ENCODE measurements around the gene CERCAM. TPM values are rescaled to one million over a fixed set of nuclear protein-coding genes. Genes with fewer than 3 reads are reported as not detected.

Gene CERCAM
- total and polyA plus RNA-seq, 2 experiments from 2014 or later = 2.7 to 7.9 TPM

DNA sequence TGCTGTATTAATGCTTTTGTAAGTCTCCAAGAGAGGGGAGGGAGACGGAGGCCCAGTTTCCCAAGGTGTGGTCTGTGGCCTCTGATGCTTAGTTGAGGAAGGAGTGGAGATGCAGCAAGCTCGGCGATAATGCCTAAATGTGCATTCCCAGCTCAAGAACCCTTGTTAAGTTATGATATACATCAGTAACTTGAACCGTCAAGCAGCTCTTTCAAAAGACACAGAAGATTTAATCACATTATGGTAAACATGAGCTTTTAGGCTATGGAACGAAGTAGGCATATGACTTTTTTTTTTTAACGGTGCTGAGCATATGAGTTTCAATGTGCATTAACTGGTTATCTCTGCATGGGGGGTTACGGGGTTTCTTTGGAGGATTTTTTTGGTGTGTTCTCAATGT lies 61.5 kb downstream of the CERCAM start (continued):
- no peak for TF ChIP-seq STAT1 (IDR thresholded peaks at IDR 0.05; ENCODE audit: unreplicated experiment)
- TF ChIP-seq, protein P1, sequence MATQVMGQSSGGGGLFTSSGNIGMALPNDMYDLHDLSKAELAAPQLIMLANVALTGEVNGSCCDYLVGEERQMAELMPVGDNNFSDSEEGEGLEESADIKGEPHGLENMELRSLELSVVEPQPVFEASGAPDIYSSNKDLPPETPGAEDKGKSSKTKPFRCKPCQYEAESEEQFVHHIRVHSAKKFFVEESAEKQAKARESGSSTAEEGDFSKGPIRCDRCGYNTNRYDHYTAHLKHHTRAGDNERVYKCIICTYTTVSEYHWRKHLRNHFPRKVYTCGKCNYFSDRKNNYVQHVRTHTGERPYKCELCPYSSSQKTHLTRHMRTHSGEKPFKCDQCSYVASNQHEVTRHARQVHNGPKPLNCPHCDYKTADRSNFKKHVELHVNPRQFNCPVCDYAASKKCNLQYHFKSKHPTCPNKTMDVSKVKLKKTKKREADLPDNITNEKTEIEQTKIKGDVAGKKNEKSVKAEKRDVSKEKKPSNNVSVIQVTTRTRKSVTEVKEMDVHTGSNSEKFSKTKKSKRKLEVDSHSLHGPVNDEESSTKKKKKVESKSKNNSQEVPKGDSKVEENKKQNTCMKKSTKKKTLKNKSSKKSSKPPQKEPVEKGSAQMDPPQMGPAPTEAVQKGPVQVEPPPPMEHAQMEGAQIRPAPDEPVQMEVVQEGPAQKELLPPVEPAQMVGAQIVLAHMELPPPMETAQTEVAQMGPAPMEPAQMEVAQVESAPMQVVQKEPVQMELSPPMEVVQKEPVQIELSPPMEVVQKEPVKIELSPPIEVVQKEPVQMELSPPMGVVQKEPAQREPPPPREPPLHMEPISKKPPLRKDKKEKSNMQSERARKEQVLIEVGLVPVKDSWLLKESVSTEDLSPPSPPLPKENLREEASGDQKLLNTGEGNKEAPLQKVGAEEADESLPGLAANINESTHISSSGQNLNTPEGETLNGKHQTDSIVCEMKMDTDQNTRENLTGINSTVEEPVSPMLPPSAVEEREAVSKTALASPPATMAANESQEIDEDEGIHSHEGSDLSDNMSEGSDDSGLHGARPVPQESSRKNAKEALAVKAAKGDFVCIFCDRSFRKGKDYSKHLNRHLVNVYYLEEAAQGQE (IDR thresholded peaks at IDR 0.05; ENCODE audit: unreplicated experiment) = no peak
- no peak for TF ChIP-seq EZH2phosphoT487 (IDR thresholded peaks at IDR 0.05; ENCODE audit: unreplicated experiment)
- TF ChIP-seq ZNF114 (CRISPR knock-in tag; IDR thresholded peaks at IDR 0.05) = no peak
- no peak for TF ChIP-seq CTCF (conservative IDR thresholded peaks at IDR 0.05; ENCODE audit: low read depth in 2 of 2)
- no peak for TF ChIP-seq NANOG (IDR thresholded peaks at IDR 0.05; ENCODE audit: borderline replicate concordance)

DNA sequence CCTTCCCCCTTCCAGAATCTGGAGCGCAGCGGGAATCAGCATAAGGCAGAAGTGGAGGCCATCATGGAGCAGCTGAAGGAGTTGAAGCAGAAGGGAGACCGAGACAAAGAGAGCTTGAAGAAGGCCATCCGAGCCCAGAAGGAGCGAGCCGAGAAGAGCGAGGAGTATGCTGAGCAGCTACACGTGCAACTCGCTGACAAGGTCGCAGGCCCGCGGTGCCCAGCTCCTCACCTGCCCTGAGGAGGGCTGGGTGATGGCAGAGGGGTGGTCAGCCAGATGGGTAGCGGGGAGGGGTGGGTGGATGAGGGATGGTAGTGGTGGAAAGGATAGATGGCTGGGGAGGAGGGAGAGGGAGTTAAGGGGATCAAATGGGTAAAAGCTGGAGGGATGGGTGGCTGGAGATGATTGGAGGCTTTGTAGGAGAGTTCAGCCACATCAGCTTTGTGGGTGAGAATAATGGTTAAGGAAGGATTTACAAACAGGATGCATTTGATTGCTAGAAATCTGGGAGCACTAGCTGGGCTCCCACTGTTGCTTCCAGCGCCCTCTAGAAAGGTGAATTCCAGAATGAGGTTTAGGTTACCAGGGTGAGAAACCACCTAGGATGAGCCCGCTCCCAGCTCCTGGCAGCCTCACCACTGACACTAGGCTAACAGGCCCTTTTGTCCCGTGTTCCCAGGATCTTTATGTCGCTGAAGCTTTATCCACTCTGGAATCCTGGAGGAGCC lies 64.2 kb downstream of the CERCAM start:
- Histone ChIP-seq H4K20me1 (replicated peaks; ENCODE audit: insufficient read depth) (no peaks in the 10 kb centered on the region), H3K27me3 (ENCODE audit: insufficient read depth) (no peaks in the 10 kb centered on the region), H3K4me3 (no peak overlapping the region), H3K79me2 (replicated peaks; ENCODE audit: insufficient read depth) (no peaks in the 10 kb centered on the region), H3K36me3 (ENCODE audit: insufficient read depth) (no peaks in the 10 kb centered on the region), H3K4me1 (ENCODE audit: insufficient read depth) (no peaks in the 10 kb centered on the region), H3K27ac (ENCODE audit: low read depth) (no peak overlapping the region), H2AFZ (no peak overlapping the region), H3K9me2 (ENCODE audit: insufficient read depth) (no peaks in the 10 kb centered on the region), H3F3A (replicated peaks; ENCODE audit: low read depth) (0 out of 2 replicates have a peak, but pooled peaks cover 5% of the 10 kb centered on the region), H3K4me2 (no peak overlapping the region)
- Mint-ChIP-seq H3K9me3 (no peaks in the 10 kb centered on the region), H3K4me1 (no peaks in the 10 kb centered on the region; the same call in 2 of the 3 replicates), H3K4me3 (no peak overlapping the region), H3K27ac (no peak overlapping the region), H3K36me3 (ENCODE audit: low read depth) (peaks cover 23% of the 10 kb centered on the region), H3K27me3 (ENCODE audit: insufficient read depth, low read depth, poor library complexity) (peaks cover 2% of the 10 kb centered on the region)
- peak; percentile 31 for DNase-seq (ENCODE audit: low spot score)
- ATAC-seq = peak; percentile 66
- TF ChIP-seq CTCF (conservative IDR thresholded peaks at IDR 0.05; ENCODE audit: low read depth in 2 of 2) (peak in 1 of 2 experiments; percentile 33; a peak in 2 of 4 replicates), EZH2phosphoT487 (IDR thresholded peaks at IDR 0.05; ENCODE audit: unreplicated experiment) (no peak), STAT1 (IDR thresholded peaks at IDR 0.05; ENCODE audit: unreplicated experiment) (no peak)
